Thyroid gland (tissue), 4 donors: ENCODE measurements around the gene PCDHGA2.

Source experiments
- CTCF ChIP-seq, 6 experiments: fragments of 200-600 bp in 3 of 6; fragments of 450-650 bp in 3 of 6; sonication (generic) in 3 of 6; IDR thresholded peaks; one replicate each; pipeline ENCODE4 v1.5.1; 2016 to 2019; ENCODE audit warnings: antibody characterized with exemption in 6 of 6, mild to moderate bottlenecking in 2 of 6, inconsistent platforms in 1 of 6, moderate library complexity in 1 of 6
- POLR2A ChIP-seq, 2 donors: fragments of 450-650 bp; IDR thresholded peaks; one replicate each; pipeline ENCODE4 v1.6.1; 2017; ENCODE audit warnings: antibody characterized with exemption in 2 of 2, mild to moderate bottlenecking in 2 of 2, moderate library complexity in 1 of 2

DNA sequence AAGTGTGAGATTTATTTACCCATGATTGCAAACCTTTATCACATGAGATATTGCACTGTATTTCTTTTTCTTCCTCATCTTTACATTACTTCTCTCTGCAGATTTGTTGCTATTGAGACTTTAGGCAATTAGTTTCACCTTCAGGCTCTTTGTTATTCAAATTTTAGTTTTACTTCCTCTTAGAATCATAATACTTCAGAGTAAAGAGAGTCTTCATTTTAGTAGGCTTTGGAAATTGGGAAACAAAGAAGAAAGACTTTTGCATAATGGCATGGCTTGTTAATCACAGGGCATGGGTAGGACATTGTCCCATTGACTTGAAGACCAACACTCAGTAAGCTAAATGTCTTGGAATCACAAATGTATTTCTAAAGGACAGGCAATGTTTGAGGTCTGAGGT is 24.2 kb downstream of the PCDHGA2 start:
- TF ChIP-seq CTCF (IDR thresholded peaks at IDR 0.05) (no peak), POLR2A (IDR thresholded peaks at IDR 0.05) (no peak)
